DND-41 (cell line): ENCODE results near the gene PUS3.

Experiments used
- CTCF ChIP-seq: IDR thresholded peaks from 2 replicates; pipeline ENCODE4 v1.5.1; 2012; ENCODE audit warnings: borderline replicate concordance, low read length, moderate library complexity, mild to moderate bottlenecking; ENCODE audit not compliant: poor library complexity, severe bottlenecking; ENCODE audit errors: extremely low read depth
- EZH2 ChIP-seq: IDR thresholded peaks from 3 replicates; pipeline ENCODE4 v1.6.1; 2012; ENCODE audit warnings: borderline replicate concordance, low read depth, mild to moderate bottlenecking, moderate library complexity, low read length, inconsistent platforms; ENCODE audit not compliant: severe bottlenecking

DNA sequence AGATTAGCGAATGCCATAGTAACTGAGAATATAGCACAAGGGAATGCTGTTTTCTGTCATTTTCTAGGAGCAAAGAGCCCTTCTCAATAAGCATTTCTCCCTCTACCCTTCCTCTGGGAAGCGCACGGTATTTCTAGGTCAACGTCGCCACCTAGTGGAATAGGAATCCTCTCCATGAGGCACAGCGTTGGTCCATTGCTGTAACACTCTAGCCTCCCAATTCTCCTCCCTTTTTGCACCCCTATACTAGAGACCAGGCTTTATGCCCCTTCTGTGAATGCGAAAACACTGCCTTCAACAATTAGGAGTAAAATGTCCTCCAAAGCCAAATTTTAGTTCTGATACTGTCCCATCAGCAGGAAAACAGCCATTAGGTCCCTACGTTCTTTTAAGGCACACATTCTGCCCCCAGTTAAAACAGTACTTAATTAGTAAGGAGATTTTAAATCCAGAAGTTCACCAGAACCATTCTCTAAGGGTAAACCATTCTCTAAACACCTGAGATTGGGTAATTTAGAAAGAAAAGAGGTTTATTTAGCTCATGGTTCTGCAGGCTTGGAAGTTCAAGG lies 28.4 kb downstream of the PUS3 start:
- TF ChIP-seq CTCF (peak; percentile 90), EZH2 (no peak)
